GM20000 (cell line): Measurements from ENCODE around the gene KMT5C.

Experiments
- DNase-seq: peaks from one replicate; pipeline ENCODE4 v3.0.0; 2012; ENCODE audit warnings: low spot score
- TF ChIP-seq, protein P1 (sequence below): IDR thresholded peaks from 2 replicates; pipeline ENCODE4 v1.5.1; 2012; ENCODE audit warnings: mild to moderate bottlenecking, control low read depth; ENCODE audit errors: extremely low read depth, missing control alignments

Gene KMT5C

DNA sequence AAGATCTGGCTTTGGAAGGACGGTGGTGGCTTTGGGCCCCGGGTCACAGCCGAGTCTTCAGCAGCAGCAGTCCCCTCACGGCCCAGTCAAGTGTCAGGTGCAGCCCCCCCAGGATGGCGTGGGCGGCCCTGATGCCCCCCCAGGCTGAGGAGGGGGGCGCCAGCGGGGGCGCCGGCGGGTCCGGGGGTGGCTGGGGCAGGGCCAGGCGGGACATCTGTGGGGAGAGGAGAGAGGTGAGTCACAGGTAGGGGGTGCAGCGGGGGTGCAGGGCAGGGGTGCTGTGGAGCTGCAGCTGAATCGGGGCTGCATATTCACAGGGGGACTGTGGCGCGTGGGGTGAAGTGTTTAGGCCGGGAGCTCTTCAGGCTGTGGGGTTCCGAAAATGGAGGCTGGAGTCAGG lies 26.3 kb downstream of the KMT5C start:
- no peak for DNase-seq
- TF ChIP-seq, protein P1, sequence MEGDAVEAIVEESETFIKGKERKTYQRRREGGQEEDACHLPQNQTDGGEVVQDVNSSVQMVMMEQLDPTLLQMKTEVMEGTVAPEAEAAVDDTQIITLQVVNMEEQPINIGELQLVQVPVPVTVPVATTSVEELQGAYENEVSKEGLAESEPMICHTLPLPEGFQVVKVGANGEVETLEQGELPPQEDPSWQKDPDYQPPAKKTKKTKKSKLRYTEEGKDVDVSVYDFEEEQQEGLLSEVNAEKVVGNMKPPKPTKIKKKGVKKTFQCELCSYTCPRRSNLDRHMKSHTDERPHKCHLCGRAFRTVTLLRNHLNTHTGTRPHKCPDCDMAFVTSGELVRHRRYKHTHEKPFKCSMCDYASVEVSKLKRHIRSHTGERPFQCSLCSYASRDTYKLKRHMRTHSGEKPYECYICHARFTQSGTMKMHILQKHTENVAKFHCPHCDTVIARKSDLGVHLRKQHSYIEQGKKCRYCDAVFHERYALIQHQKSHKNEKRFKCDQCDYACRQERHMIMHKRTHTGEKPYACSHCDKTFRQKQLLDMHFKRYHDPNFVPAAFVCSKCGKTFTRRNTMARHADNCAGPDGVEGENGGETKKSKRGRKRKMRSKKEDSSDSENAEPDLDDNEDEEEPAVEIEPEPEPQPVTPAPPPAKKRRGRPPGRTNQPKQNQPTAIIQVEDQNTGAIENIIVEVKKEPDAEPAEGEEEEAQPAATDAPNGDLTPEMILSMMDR: no peak

DNA sequence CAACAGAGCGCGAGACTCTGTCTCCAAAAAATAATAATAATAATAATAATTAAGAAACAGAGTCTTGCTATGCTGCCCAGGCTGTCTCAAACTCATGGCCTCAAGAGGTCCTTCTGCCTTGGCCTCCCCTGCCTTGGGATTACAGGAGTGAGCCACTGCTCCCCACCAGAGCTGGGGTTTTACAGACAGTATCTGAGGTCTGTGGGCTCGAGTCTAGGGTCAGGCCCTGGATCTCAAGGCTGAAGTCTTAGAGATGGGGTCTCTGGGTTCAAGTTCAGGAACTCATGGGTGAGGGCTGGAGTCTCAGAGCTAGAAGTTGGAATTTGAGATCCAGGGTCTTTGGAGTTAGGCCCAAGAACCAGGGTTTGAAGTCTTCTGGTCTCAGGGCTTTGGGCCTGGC lies 27.1 kb downstream of the KMT5C start:
- no peak for DNase-seq
- TF ChIP-seq, protein P1: no peak

DNA sequence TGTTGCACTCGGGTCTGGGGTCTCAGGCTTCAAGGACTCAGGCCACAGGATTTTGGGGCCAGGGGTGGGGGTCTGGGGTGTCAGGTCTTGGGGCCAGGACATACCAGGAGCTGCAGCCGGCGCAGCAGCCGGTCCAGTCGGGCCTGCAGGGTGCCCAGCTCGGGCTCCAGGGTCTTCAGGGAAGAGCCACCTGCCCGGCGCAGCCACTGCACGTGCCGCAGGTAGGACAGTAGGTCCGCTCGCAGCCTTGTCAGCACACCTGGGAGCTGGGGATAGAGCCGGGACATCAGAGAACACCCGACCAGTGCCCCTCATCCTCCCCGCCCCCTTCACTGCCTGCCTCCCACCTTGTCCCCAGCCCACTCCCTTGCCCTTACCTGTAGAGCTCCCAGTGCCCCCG lies 28.4 kb downstream of the KMT5C start:
- no peak for DNase-seq
- TF ChIP-seq, protein P1: no peak

DNA sequence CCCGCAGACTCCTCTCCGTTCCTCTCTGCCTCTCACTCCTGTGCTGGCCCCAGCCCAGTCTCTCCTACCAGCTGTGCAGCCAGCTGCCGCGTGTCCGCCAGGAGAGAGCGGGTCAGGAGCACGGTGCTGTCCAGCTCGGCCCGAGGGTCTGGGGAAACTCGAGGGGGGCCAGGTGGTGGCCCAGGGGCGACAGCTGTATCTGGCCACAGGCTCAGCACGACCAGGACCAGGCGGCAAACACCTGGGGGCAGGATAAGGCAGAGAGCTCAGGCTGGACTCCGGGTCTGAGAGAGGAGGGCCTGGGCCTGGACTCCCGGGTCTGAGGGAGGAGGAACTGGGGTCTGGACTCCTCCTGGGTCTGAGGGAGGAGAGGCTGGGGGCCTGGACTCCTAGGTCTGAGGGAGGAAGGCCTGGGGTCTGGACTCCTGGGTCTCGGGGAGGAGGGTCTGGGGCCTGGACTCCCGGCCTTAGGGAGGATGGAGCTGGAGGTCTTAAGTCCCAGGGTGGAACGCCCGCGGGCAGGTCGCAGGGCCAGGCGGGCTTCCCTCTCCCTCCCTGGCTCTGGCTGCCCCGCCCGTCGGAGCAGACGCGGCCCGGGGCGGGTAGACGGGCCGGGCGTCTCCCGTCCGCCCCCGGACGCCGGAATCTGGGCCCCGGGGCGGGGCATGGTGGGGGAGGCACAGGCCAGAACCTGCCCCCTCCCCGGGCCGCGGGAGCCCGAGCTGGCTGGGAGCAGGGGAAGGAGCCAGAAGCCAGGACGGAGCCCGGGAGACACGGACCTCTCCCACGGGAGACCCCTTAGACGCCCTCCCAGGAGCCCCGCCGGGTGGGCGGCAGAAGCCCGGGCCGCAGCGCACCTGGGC lies 29.3 kb downstream of the KMT5C start:
- peak; percentile 69 for DNase-seq
- TF ChIP-seq, protein P1: no peak

DNA sequence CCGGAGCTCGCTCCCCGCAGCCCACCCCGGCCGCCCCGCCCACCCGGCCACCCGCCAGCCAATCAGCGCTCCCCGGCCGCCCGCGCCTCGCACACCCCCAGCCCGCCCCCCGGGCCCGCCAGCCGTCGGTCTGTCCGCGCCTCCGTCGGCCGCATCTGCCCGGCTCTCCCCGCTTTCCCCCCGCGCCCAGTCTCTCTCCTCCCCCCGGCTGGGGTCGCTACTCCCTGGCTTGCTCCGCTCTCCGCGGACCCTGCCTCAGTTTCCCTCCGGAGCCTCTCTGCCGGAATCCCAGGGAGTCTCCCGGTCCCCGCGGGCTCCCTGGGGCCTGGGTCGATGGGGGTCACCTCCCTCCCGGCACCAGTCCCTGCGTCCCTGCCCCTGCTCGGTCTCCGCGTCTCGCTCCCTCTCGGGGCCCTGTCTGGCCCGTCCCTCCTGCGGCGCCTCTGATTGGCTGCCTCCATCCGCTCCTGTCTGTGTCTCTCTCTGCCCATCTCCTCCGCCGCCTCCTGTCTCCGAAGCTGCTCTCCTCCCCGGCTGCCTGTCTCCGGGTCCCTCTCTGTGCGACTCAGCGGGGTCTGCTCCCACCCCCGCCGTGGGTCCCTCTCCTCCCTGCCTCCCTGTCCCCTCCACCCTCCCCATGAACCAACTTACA lies 30.1 kb downstream of the KMT5C start:
- DNase-seq: peak; percentile 72
- TF ChIP-seq, protein P1: no peak

DNA sequence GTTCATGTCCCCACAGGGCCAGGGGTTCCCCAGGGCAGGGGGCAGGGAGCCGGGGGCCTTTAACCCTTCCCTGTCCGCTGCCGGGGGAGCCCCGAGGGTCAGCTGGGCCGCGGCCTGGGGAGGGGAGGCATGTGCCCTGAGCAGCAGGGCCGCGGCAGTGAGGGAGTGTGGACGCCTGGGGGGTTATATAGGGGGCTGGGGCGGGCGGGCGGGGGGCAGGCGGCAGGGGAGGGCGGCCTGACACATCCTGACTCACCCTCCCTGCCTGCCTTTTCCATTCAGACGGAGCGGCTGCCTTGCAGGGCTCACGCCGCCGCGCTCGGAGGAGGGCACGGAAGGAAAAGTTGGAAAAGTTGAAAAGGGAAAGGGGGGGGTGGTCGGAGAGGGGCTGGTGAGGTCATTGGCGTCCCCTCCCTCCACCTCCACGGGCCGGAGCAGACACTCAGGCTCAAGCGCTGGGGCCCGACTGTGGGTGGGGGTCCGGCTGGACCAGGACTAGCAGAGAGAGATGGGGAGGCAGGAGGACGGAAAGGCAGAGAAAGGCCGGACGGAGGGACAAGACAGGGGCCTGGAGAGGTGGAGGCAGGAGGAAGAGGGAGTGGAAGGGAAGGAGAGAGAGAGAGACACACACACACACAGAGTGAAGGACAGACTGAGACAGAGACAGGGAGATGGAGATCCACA lies 30.8 kb downstream of the KMT5C start, which contains the start of gene IL11:
Gene IL11 (minus strand): TSS at position 159 of the 684 bp plus-strand sequence. CDS start 153 bp downstream, at position 6.
- TF ChIP-seq, protein P1: no peak

More for the DNA sequence above, 30.8 kb downstream of the KMT5C start, which contains the start of gene IL11:
- DNase-seq: no peak
